GM19468 (cell line): ENCODE results near the gene NDE1.
"Not testable (repeated sequence)": the region's sequence is repeated elsewhere in the genome, so short reads cannot be mapped to it uniquely, and the experiment has no call there.

Experiments used
- ATAC-seq: cut with Tn5 transposase; IDR thresholded peaks from one replicate; pipeline ENCODE4 v1.9.1; 2021; ENCODE audit warnings: mild to moderate bottlenecking, moderate library complexity, moderate number of reproducible peaks; ENCODE audit not compliant: unreplicated experiment; ENCODE audit errors: extremely low read depth

Gene NDE1

DNA sequence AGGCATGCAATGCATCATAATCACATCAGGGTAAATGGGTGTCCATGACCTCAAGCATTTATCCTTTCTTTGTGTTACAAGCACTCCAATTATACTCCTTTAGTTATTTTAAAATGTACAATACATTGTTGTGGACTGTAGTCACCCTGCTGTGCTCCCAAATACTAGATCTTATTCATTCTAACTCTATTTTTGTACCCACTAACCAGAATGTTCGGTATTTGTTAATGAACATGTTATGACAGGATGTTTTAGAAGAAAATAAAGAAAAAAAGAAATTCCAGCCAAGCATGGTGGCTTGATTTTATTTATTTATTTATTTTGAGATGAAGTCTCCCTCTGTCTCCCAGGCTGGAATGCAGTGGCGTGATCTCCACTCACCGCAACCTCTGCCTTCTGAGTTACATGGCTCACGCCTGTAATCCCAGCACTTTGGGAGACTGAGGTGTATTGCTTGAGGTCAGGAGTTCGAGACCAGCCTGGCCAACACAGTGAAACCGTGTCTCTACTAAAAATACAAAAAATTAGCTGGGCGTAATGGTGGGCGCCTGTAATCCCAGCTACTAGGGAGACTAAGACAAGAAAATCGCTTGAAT is 1.8 kb upstream of the NDE1 start:
- ATAC-seq: no peak

- not testable (repeated sequence) for ATAC-seq
Observed at GRCh38 chr16:15649311-15649710, 734 bp upstream of the NDE1 start.

DNA sequence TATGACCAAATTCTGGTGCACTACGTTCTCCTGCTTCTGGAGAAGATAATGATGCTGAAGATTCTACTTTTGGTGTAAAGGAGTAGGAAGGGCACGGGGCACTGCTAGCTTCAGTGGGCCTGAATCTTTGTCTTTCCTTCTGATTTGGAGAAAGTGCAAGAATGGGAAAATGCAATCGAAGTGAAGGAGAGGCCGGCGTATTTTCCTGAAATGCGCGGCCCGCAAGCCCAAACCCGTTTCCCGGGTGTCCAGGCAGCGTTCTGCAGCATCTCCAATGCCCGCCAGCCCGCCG is 372 bp upstream of the NDE1 start:
- ATAC-seq: no peak

DNA sequence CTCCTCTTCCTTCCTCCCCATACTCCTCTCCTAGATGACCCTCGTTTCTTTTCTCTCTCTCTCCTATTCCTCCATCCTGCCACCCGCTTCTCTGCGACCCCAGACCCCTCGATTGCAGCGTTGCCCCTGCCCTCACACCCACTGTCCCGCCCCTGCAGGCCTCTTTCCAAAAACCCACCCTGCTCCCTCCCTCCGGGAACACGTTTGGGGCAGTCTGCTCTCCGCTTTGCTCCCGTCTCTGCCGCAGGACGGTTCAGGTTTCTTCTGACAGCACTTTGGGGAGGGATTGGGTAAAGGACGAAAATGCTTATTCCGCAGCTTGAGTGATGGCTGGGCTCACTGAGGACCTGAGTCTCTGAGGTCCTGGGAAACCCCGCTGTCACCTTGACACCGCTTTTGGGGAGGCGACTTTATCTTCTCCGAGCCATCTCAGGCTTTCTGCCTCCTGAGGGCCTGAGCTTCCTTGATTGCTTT is 690 bp downstream of the NDE1 start:
- ATAC-seq: no peak

GRCh38 chr16:15652293-15653001 is 2.4 kb downstream of the NDE1 start:
- ATAC-seq: no peak

GRCh38 chr16:15653227-15653626 is 3.2 kb downstream of the NDE1 start:
- no peak for ATAC-seq

DNA sequence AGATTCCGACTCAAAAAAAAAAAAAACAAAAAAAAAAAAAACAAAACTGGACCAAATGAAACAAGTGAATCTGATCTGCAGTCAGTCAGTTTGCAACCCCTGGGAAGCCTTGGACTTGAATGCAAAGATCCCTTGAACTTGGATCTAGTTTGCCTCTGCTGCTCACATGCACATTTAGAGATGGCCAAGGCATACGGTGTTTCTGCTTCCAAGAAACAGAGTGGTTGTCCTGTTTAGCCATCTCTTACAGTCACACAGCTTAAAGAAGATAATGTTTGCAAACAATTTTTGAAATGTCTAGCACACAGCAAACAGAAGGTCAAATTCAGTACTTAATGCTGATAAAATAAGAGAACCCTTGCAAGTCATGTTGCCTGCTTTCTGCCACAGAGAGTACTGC is 4.5 kb downstream of the NDE1 start:
- ATAC-seq: no peak

DNA sequence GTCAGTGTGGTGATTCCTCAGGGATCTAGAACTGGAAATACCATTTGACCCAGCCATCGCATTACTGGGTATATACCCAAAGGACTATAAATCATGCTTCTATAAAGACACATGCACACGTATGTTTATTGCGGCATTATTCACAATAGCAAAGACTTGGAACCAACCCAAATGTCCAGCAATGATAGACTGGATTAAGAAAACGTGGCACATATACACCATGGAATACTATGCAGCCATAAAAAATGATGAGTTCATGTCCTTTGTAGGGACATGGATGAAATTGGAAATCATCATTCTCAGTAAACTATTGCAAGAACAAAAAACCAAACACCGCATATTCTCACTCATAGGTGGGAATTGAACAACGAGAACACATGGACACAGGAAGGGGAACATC is 5.5 kb downstream of the NDE1 start:
- ATAC-seq: not testable (repeated sequence)

GRCh38 chr16:15658149-15658548 is 8.1 kb downstream of the NDE1 start:
- ATAC-seq: no peak

- no peak for ATAC-seq
Observed at GRCh38 chr16:15658556-15658955, 8.5 kb downstream of the NDE1 start.

- no peak for ATAC-seq
Observed at GRCh38 chr16:15660203-15660601, 10.2 kb downstream of the NDE1 start.

GRCh38 chr16:15665107-15665506 is 15.1 kb downstream of the NDE1 start:
- ATAC-seq: no peak

GRCh38 chr16:15667091-15667742 is 17.2 kb downstream of the NDE1 start:
- no peak for ATAC-seq

DNA sequence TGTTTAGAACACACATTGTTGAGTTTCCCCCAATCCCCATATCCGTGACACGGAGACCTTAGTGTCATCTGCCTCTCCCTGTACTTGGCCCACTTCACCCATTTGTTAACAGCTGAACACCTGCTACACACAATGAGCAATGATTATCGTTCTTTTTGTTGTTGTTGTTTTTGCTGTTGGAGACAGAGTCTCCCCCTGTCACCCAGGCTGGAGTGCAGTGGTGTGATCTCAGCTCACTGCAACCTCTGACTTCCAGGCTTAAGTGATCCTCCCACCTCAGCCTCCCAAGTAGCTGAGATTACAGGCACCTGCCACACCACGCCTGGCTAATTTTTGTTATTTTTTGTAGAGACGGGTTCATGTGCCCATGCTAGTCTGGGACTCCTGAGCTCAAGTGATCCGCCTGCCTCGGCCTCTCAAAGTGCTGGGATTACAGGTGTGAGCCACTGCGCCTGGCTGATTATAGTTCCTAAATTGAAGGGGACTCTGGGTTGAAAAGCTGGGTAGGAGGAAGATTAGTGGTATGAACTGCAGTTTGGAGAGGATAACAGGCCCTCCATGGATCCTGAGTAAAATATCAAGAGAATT is 21.6 kb downstream of the NDE1 start:
- no peak for ATAC-seq

DNA sequence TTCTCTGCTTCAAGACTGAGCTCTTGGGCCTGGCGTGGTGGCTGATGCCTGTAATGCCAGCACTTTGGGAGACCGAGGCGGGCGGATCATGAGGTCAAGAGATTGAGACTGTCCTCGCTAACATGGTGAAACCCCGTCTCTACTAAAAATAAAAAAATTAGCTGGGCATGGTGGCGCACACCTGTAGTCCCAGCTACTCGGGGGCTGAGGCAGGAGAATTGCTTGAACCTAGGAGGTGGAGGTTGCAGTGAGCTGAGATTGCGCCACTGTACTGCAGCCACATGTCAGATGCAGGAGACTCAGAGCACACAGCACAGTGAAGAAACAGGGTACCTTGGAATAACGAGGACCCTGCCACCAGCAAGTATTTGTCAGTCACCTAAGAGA is 22.1 kb downstream of the NDE1 start:
- not testable (repeated sequence) for ATAC-seq

GRCh38 chr16:15672514-15673167 is 22.6 kb downstream of the NDE1 start:
- no peak for ATAC-seq

DNA sequence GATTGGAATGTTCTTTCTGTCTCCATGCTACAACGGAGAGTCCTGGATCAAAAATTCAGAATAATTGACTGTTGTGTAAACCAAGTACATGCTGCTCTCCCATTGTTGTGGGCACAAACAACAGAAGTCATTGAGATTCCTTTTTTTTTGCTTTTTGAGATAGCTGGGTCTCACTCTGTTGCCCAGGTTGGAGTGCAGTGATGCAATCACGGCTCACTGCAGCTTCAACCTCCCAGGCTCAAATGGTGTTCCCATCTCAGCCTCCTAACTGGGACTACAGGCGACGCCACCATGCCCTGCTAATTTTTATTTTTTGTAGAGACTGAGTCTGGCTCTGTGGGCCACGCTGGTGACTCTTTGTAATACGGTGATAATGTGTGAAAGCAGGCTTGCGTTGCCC is 24.5 kb downstream of the NDE1 start:
- no peak for ATAC-seq

GRCh38 chr16:15676506-15676905 is 26.5 kb downstream of the NDE1 start:
- ATAC-seq: no peak

DNA sequence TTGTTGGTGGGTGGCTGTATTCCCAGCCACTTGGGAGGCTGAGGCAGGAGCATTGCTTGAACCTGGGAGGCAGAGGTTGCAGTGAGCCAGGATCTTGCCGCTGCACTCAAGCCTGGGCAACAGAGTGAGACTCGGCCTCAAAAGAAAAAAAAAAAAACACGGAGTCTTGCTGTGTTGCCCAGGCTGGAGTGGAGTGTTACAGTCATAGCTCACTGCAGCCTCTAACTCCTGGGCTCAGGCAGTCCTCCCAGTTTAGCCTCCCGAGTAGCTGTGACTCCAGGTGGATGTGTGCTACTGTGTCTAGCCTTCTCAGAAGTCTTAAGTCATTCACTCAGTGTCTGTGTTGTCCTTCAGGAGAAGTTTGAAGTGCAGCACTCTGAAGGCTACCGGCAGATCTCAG is 27.4 kb downstream of the NDE1 start:
- ATAC-seq: no peak

DNA sequence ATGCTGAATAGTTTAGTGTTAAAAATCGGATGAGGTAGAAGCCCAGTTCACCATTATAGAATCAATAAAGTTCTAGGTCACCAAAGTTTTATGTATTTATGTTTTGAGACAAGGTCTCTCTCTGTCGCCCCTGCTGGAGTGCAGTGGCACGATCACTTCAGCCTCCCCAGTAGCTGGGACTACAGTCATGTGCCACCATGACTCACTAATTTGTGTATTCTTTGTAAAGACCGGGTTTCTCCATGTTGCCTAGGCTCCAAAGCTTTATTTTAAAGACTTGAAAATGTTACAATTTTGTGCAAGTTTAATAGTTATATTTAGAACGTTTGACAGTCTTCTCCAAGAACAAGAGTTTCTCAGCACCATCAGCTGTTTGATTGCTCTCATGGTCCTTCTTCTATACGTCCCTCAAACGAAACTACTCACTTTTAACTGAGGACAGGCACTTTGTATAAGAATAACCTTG is 32.1 kb downstream of the NDE1 start:
- ATAC-seq: no peak

DNA sequence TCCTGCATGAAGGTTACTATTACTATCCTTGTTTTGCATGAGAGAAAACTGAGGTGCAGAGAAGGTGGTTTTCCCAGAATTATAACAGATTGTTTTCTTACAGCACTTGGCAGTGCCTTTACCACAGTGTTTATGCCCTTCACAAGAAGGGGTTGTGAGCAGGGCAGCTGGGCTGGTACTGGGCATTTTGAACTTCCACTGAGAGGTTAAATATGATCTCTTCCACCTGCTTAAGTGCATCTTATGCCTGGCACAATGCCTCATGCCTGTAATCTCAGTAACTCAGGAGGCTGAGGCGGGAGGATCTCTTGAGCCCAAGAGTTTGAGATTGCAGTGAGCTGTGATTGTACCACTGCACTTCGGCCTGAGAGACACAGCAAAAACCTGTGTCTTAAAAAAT is 36.2 kb downstream of the NDE1 start:
- ATAC-seq: no peak
